HG03558 (cell line): Measurements from ENCODE around the gene CDH22.

Experiments used
- ATAC-seq: cut with Tn5 transposase; IDR thresholded peaks from one replicate; pipeline ENCODE4 v1.9.1; 2021; ENCODE audit warnings: moderate number of reproducible peaks; ENCODE audit not compliant: unreplicated experiment; ENCODE audit errors: extremely low read depth

Gene CDH22

GRCh38 chr20:46343975-46344357 is 35.7 kb upstream of the CDH22 start:
- ATAC-seq, result no peak

- ATAC-seq, result no peak
These were observed 35.2 kb upstream of the CDH22 start for GRCh38 chr20:46343348-46343974.

- no peak for ATAC-seq
These were observed 34.4 kb upstream of the CDH22 start for GRCh38 chr20:46342451-46343347.

- no peak for ATAC-seq
These were observed 33.7 kb upstream of the CDH22 start for GRCh38 chr20:46342010-46342378.

- ATAC-seq, result no peak
These were observed 33.0 kb upstream of the CDH22 start for GRCh38 chr20:46341074-46342009.

- no peak for ATAC-seq
These were observed 30.7 kb upstream of the CDH22 start for GRCh38 chr20:46339037-46339436.

- no peak for ATAC-seq
These were observed 28.4 kb upstream of the CDH22 start for GRCh38 chr20:46336735-46337134.

GRCh38 chr20:46334303-46334904 is 26.1 kb upstream of the CDH22 start:
- ATAC-seq, result no peak

- no peak for ATAC-seq
These were observed 25.1 kb upstream of the CDH22 start for GRCh38 chr20:46333161-46333991.

GRCh38 chr20:46332373-46333160 is 24.3 kb upstream of the CDH22 start:
- ATAC-seq, result no peak

GRCh38 chr20:46331611-46332361 is 23.5 kb upstream of the CDH22 start:
- no peak for ATAC-seq

GRCh38 chr20:46330831-46331371 is 22.6 kb upstream of the CDH22 start:
- ATAC-seq, result no peak

- ATAC-seq, result no peak
These were observed 21.9 kb upstream of the CDH22 start for GRCh38 chr20:46330072-46330763.

GRCh38 chr20:46328200-46328882 is 20.0 kb upstream of the CDH22 start:
- ATAC-seq, result no peak

GRCh38 chr20:46327557-46327956 is 19.3 kb upstream of the CDH22 start:
- no peak for ATAC-seq

GRCh38 chr20:46325789-46326188 is 17.5 kb upstream of the CDH22 start:
- no peak for ATAC-seq
